NCI-H510A (cell line): Measurements from ENCODE around the gene SAP30L.

ENCODE experiments used
- DNase-seq: peaks from one replicate; lab custom pipeline; 2025; lab: John Stamatoyannopoulos, UW

SAP30L gene

DNA sequence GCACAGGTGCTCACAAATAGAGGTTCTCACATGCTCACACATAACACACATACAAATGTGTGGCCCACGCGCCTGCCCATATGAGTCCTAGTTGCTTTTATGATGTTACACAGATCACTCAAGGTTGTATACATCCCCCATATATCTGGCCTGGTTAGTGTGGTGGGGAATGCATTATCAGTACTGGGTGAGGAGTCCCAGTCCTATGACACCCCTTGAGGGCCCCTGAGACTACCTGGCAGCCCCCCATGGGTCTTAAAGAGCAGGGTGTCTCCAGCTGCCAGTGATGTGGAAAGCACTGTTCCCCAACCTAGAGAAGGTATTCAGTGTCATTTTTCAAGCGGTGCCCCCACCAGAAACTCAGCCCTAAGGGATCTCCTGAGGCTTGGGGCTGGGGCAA, 35.0 kb downstream of the SAP30L start:
- DNase-seq = no peak

DNA sequence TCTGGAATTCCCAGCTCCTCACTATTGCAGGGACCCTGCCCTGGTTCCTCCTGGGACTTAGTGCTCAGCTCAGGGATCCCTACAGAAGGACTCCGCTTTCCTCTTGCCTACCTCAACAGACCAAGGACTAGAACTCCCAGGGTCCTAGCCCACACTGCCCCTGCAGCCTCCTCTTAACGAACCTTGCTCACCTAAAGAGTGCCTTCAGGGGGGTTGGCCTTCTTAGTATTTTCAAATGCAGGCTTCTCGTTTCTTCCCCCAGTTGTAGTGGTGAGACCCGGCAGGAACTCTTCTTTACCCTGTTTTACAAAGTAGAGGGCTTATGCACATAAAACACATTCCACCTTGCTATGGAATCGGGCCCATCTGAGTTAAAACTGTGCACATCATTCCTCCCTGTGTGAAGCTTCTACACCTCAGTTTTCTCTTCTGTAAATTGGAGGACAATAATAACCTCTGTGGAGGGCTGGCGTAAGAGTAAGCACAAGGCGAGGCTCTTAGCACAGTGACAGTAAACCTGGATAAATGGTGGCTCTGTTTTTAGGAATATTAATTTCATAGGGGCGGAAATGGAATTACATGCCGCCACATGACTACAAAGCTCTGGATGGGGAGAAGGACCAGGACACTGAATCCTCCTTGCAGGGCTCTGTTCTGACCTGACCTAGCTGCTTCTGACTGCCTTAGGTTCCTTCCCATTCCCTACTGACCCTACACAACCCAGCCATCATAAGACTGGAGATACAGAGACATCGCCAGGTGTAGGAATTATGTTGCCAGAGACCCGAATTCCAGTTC, 36.0 kb downstream of the SAP30L start:
- DNase-seq = no peak

DNA sequence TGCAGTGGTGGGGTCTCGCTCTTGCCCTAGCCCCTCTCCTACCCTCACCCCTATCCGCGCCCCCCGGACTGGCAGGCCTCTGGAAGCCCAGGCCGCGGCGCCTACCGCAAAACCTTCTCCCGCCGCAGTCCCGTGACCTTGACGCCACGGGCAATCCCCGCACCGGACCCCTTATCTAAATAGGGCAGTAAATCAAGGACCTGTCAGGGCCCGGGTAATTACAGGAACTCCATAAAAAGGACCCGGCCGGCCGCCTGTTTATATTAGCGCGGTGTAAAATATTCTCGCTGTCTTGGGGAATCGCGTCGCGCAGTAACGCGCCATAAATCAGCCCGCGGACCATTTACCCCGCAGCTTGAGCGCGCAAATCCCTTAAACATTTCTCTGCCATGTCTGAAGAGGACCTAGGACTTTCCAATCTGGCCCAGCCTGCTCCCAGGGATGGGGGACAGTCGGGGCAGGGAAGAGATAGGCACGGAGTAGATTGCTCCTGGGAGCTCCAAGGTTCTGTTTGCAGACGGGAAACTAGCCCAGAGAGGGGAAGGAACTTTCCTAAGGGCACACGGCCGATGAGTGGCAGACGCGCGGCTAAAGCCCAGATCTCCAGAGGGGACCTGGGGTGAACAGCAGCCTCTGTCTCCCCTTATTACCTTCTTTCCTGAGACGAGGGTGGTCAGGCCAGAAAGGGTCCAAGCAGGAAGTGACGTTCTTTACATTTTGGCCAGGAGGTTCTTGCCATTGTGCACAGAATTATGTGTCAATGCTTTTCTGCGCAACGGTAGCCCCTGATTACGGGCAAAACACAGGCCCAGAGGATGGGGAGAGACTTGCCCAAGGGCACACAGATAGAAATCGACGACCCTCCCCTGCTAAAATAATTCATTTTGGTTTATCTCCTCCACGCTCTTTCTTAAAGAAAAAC, 37.0 kb downstream of the SAP30L start:
- no peak for DNase-seq

DNA sequence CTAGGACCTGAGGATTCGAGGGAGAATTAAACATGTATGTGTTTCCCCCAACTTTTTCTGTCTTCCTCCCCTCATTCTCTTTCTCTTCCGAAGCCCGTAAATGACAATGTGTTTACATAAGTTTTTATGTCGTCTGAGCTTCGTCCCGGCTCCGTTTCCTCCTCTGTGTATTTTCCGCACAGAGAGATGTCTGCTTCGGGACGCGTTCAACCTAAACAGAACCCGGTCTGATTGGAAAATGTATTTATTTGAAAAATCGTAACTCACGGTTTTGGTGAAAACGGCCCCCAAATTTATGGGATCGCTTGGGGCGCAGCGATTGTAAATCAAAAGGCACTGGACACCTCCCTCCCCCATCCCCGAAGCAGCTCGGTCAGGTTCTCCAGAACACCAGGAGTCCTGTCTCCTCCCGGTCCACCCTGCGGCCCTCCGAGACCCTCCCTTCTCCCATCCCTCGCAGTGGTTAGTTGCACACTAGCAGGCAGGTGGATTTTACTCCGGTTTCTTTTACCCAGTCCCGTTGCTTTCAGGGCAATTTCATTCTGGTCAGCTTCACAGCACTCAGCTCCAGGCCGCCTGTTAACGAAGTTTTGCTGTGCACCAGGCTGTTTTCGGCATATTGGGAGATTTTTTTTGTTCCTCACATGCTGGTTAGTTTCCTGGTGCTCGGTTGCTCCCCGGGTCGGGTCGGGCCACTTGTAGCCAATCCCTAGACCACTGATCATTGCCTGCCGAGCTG, 38.0 kb downstream of the SAP30L start:
- no peak for DNase-seq

DNA sequence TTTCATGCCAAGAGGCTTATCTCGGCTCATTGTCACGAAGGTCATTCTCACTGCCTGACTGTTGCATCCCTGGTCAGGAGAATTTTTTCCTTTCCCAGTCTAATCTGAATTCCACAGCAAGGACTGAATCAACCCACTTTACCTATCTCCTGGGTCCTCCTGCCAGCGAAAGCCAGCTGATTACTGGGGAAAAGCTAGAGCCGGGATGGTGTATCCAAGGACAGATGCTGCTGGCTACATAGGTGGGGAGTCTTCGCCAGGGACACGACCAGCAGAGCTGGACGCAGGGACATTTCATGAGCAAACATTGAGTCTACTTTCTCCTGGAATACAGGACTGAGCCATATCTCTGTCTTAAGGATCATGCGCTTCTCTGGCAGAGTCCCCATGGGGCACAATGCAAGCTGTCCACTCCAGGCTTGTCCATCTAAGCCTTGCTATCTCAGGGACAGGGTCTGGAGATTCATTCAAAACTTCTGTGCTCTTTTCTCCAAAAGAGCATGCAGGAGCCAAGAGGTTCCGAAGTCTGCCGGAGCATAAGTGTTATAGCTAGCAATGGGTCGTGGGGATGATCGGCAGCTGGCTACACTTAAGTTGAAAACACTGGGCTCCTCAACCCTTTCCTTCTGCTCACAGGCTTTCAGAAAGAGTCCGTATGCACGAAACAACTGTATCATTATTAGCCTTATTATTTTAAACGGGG, 38.7 kb downstream of the SAP30L start:
- DNase-seq = no peak

DNA sequence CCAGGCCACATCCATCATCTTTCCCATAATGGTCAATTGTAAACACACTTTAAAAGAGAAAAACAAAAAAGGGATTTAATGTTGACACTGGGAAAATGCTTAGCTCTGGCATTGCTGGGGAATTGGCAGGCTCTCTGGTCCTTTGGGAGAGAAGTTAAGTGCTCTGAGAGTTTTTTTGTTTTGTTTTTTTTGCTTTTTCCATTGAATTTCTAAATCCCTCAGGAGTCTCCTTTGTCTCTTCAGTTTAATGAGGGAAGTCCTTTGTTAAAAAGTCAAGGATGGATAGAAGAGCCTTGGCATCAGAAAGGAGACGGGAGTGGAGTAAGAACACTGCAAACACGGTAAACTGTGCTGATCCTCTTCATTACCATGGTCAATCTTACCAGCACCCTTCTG, 39.3 kb downstream of the SAP30L start:
- DNase-seq = no peak

DNA sequence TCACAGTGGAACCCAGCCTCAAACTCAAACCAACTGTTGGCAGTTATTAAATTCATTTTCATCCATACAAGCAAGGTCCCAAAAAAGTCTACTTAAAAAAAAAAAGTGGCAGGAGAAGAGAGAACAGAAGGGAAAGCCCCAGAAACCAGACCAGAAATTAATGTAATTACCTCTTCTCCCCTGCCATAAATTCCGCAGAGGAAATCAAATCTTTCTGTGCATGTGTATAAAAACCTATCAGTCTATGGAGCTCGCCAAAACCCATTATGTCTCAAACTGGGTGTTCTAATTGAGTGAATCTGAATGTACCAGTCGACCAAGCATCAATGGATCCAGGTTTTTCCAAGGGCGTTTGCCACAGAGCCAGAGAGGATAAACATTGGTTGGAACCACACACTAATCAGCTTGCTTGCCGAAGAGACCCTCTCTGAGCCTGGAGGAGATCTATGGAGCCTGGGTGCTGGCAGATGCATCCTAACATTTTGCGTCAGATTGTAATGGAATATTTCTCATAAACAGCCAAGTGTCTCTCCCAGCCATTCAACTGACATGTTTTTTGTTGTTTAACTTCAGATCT, 40.1 kb downstream of the SAP30L start:
- no peak for DNase-seq

DNA sequence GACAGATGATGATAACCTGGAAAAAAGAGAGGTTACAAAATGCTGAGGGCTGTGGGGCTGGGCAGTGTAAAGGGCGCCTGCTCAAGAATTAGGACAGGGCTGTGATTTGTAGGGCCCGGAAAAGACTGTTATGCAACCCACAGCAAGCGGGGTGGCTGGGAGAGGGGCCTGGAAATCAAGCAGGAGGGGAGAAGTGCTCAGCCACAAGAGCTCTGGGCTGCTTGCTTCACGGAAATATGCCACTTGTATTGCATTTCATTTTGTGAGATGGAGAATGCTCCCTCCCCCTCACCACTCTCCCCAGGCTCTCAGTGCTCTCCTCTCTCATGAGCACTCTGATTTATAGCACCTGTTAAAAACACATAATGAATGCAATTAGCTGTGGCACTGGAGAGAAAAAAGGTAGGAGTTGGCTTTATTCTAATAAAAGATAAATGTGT, 40.6 kb downstream of the SAP30L start:
- no peak for DNase-seq

DNA sequence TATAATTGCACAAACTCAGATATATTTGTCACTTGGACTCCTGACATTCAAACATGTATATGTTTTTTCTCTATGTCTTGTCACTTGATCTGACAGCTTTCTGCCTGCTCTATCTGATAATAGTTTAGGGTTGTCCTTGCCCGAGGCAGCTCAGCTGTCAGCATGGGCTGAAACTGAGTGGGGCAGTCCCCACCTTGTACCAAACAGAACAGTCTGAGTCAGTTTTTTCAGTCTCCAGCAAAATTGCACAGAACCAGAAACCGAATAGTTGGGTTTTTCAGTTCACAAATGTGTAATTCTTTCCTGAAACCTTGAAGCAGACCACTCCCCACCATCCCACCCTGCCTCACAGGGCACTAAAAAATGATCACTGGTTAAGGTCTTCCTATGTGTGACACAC, 41.7 kb downstream of the SAP30L start:
- DNase-seq = no peak

DNA sequence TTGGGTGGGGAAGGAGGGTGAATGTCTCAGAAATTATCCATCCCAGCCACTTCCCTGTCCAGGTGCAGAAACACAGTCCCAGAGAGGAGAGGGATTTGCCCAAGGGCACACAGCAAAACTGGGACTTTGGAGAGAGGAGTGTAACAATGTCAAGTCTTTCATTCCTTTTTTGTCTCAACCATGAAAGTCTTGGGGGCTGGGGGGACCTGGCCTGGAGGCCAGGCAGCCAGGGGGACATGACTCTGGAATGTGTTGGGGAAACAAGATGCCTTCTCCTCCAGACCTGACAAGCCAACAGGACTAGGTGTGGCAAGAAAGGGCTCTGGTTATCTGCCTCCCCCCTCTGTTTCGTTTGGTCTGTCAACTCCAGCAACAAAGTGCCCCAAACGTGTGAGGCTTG, 46.1 kb downstream of the SAP30L start:
- no peak for DNase-seq

DNA sequence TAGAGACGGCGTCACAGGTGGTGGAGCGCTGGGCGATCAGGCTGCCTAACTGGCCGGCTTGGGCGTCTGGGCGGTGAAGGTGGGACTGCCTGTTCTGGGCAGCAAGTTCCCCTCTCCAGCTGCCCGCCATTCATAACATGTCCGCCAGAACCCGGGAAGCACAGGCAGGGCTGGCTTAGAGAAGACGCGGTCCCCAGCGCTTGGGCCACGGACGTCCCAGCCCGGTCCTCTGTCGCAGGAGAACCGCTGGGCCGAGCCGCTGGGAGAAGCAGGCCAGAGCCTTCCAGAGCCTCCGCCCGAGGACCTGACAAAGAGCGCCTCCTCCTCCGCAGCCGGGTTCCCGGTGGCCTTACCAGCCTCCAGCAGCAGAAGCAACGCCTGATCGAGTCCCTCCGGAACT, 47.5 kb downstream of the SAP30L start:
- DNase-seq = no peak

DNA sequence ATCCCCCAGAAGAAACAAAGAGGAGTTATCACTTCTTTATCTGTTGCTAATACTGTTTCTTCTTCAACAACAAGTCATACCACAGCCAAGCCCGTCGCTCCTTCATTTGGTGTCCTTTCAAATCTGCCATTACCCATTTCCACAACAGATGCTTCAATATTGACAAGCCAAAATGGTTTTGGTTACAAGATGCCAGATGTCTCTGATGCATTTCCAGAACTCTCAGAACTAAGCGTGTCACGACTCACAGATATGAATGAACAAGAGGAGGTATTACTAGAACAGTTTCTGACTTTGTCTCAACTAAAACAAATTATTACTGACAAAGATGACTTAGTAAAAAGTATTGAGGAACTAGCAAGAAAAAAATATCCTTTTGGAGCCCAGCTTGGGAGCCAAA, 48.2 kb downstream of the SAP30L start:
- DNase-seq = no peak

DNA sequence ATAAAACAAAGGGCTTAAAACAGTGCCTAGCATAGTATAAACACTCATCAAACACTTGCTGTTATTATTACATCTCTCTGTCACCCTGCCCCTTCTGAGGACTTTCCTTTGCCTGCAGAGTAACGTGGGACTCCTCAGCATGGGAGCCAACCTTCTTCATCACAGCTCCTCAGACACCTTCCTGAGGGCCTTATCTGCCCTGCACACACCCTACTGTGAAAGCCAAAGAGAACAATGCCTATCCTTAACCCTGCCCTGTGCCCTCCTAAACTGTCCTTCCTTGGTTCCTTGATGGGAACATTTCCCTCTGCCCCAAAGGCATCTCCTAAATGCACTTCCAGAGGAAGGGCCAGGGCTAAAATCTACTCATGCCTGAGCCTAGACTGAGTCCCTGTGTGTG, 52.8 kb downstream of the SAP30L start:
- DNase-seq = no peak

DNA sequence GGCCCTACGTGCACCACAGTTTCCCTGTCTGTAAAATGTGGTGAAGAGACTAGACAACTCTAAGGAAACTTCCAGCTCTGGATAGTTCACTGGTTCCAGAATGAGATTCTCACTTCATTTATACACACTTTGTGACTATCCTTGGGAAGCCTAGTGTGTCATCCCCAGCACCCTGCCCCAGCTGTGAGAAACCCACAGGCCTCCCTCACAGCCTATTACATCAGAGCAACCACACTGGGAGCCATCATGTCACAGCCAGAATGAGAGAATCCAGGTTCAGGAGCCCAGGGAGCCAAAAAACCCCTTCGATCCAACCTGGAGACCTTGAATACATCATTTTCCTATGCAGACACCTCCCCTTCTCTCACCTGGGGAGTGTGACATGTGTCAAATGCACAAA, 53.2 kb downstream of the SAP30L start:
- no peak for DNase-seq

DNA sequence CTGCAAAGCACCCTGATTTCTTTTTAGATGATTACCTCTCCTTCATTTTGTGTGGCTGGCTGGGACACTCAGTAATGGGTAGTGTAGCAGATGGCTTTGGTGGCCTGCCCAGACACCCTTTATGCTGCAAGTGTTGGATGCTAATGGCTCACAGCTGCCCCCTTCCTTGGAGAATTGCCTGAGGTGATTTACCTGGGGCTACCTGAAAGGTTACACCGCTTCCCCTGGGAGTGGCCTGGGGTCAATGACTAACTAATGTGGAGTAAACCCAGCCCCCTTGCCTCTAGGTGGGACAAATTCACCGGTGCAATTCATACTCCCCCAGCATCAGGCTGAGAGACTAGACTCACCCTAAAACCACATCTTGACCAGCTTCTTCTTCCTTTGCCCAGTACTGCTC, 55.8 kb downstream of the SAP30L start:
- no peak for DNase-seq

DNA sequence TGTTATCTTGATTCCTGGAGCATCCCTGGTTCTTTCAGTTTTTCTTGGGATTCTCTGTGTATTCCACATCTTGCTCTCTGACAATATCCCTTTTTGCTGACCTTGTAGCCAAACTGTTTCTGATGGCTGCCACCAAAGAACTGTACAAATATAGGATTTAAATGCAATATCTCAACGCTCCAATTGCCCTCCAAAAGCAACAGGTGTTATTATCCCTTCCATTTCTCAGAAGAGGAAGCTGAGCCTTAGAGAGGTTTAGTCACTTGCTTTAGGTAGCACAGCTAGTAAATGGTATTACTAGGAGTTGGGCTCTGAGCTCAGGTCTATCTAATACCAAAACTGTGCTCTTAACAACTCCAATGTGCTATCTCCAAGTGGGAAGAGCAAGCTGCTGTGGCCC, 56.4 kb downstream of the SAP30L start:
- DNase-seq = no peak

DNA sequence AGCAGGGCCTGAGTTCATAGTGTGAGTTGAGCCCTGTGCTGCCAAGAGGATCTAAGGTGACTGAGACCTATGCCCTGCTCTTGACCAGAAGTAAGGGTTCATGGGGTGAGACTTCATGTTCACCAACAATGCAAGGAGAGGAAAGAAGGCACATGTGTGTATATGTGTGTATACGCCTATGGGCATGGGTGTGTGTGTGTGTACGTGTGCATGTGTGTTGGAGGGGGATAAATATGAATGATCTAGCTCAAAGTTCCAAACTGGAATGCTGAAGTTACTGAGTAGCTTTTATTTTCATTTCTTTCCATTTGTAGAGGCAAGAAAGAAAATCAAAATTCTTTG, 57.9 kb downstream of the SAP30L start:
- DNase-seq = no peak

DNA sequence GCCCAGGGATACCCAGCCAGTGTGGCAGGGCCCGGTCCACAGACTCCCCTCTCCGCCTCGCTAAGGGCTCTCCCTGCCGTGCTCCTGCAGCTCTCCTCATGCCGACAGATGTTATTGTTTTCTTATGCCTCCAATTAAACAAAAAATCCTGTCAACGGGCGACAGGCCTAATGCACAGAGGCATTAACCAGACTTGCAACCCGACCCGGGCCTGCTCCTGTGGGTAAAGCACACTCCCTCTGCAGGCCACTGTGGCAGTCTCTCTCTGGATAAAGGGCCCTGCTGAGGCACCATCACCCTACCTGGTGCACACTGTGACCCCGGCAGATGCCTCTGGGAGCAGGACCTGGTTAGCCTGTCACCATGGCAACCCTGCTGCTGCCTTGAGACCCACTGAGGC, 59.8 kb downstream of the SAP30L start:
- no peak for DNase-seq

DNA sequence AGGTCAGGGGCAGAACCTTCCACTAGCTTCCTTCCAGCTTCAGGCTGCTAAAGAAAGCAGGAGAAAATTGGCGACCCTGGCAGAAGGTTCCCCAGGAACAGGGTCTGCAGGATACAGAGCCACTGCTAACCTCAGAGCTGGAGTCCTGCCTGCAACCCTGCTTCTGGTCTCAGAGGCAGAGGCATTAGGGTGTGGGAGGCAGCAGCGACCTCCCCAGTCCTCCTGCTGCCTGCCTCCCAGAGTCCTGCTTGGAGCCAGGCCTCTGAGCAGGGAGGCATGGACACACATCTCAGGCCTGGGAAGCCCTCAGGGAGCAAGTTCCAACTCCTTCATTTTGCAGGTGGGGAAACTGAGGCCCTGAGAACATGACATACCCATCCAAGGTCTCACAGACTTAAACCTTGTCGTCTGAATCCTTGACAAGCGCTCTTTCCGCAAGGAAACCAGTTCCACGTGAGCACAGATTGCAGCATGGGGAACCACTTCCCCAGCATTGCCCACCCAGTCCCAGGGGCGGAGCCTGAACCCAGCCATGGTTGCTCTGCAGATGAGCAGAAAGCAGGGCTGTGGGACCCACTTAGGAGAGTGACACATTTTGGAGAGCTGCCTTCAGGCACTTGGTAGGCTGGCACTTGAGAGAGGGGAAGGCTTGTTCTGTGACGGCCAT, 60.4 kb downstream of the SAP30L start:
- DNase-seq = no peak

DNA sequence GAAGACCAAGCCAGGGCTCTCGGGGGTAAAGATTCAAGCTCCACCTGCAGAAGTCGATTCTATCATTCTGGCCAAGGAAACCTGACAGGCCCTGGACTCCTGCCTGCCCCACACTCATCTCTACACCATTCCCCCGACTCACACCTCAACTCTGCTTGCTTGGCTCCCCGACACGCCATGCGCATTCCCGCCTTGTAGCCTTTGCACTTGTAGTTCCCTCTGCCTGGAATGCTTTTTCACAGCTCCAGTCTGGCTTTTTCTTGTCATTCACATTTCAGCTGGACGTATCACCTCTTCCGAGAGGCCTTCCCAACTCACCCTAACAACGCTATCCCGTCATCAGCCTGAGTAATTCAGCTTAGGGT, 60.9 kb downstream of the SAP30L start:
- DNase-seq = no peak

DNA sequence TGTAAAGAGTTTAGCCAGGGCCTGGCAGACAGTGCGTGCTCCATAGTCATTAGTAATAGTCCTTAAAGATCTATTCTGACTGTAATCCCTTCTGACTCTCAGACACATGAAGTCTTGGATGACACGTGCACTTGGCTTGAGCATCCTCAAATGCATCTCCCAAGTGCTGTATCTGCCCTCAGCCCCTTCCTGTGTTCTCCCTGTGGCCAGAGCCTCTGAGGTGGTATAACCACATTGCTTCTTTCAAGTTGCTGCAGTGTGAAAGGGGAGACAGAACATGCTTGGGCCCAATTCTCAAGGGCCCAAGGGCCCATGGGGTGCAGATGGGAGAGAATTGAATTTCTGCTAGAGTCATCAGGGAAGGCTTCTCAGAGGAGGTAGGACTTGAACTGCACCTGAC, 62.3 kb downstream of the SAP30L start:
- no peak for DNase-seq
